H1 (cell line): ENCODE results near the gene PDE4B. TPM values are rescaled to one million over a fixed set of nuclear protein-coding genes. Genes with fewer than 3 reads are reported as not detected.

Experiments
- CTCF ChIA-PET: fragments of 300-600 bp; sonication (Branson Sonifier 250); formaldehyde crosslinking; loops from one replicate; lab custom pipeline; 2021; ENCODE audit not compliant: partially characterized antibody; lab: Charles Lee
- POLR2A ChIA-PET: fragments of 300-600 bp; sonication (Branson Sonifier 250); formaldehyde crosslinking; loops from one replicate; lab custom pipeline; 2021; ENCODE audit warnings: inconsistent platforms; ENCODE audit not compliant: partially characterized antibody; lab: Charles Lee
- DNase-seq, 2 experiments: peaks; one replicate each; pipeline versions ENCODE4 v3.0.0 to v3.0.0-alpha.2; 2010 to 2022; ENCODE audit warnings: low spot score in 2 of 2, low read depth in 1 of 2, mixed read lengths in 1 of 2
- FAIRE-seq: peaks from 2 replicates; lab custom pipeline; 2011; peaks lifted over from hg19 to GRCh38; lab: Jason Lieb, UNC
- H2AFZ ChIP-seq: 2 replicates; pipeline ENCODE4 v1.8.1; 2012; ENCODE audit warnings: low read length, inconsistent platforms
- H2AK5ac ChIP-seq: 2 replicates; pipeline ENCODE4 v1.6.1; 2013; ENCODE audit warnings: low read depth, low read length
- H2BK120ac ChIP-seq: replicated peaks from 2 replicates; pipeline ENCODE3; 2013; ENCODE audit warnings: low read depth, low read length, inconsistent platforms
- H2BK12ac ChIP-seq: 2 replicates; pipeline ENCODE4 v1.6.1; 2013; ENCODE audit warnings: low read depth, low read length
- H2BK15ac ChIP-seq: 2 replicates; pipeline ENCODE4 v1.6.1; 2013; ENCODE audit warnings: low read length
- H2BK20ac ChIP-seq: 2 replicates; pipeline ENCODE4 v1.6.1; 2013; ENCODE audit warnings: low read length
- H2BK5ac ChIP-seq: 2 replicates; pipeline ENCODE4 v1.6.1; 2013; ENCODE audit warnings: low read depth, low read length
- H3K14ac ChIP-seq: 2 replicates; pipeline ENCODE4 v1.6.1; 2013; ENCODE audit warnings: inconsistent platforms; ENCODE audit not compliant: insufficient read length
- H3K18ac ChIP-seq: 2 replicates; pipeline ENCODE4 v1.6.1; 2013; ENCODE audit warnings: low read length; ENCODE audit errors: extremely low read depth
- H3K23ac ChIP-seq: 2 replicates; pipeline ENCODE4 v1.6.1; 2013; ENCODE audit warnings: inconsistent platforms; ENCODE audit not compliant: insufficient read length
- H3K23me2 ChIP-seq: 2 replicates; pipeline ENCODE4 v1.6.1; 2013; ENCODE audit warnings: low read depth, low read length
- H3K27ac ChIP-seq: 2 replicates; pipeline ENCODE4 v1.6.1; 2011; ENCODE audit warnings: low read depth, low read length, inconsistent platforms
- H3K27me3 ChIP-seq, 4 experiments: replicated peaks in 1 of 4; 1 replicate in 1 of 4; 2 replicates in 3 of 4; pipeline versions ENCODE4 v1.6.1 to v1.8.1; 2011 to 2013; ENCODE audit warnings: low read length in 3 of 4, mild to moderate bottlenecking in 3 of 4, inconsistent platforms in 2 of 4, mixed read lengths in 2 of 4, moderate library complexity in 1 of 4; ENCODE audit not compliant: control insufficient read depth in 3 of 4, insufficient read depth in 3 of 4; ENCODE audit errors: extremely low read depth in 1 of 4
- H3K36me3 ChIP-seq, 4 experiments: 2 replicates each; pipeline versions ENCODE4 v1.6.1 to v1.8.1; 2011 to 2013; ENCODE audit warnings: mild to moderate bottlenecking in 4 of 4, low read length in 3 of 4, moderate library complexity in 2 of 4, control low read depth in 1 of 4, inconsistent platforms in 1 of 4; ENCODE audit not compliant: insufficient read depth in 4 of 4, control insufficient read depth in 2 of 4
- H3K4ac ChIP-seq: replicated peaks from 2 replicates; pipeline ENCODE3; 2013; ENCODE audit warnings: low read length, low read depth, mixed read lengths, inconsistent platforms; ENCODE audit not compliant: insufficient read length
- H3K4me1 ChIP-seq, 4 experiments: replicated peaks in 1 of 4; 1 replicate in 1 of 4; 2 replicates in 3 of 4; pipeline versions ENCODE4 v1.6.1 to v1.8.1; 2011 to 2013; ENCODE audit warnings: low read length in 3 of 4, inconsistent platforms in 2 of 4, mixed read lengths in 1 of 4; ENCODE audit not compliant: insufficient read depth in 4 of 4, control insufficient read depth in 3 of 4
- H3K4me2 ChIP-seq, 2 experiments: 2 replicates each; pipeline versions ENCODE4 v1.6.1 to v1.8.1; 2011 to 2013; ENCODE audit warnings: low read depth in 2 of 2, low read length in 2 of 2, control low read depth in 1 of 2, inconsistent platforms in 1 of 2, mild to moderate bottlenecking in 1 of 2; ENCODE audit not compliant: insufficient read depth in 1 of 2
- H3K4me3 ChIP-seq, 4 experiments: fragments of 200-600, 300-600 bp in 1 of 4; sonication (generic), shearing (Covaris generic), sonication (Bioruptor Twin) in 1 of 4; 2 replicates each; pipeline versions ENCODE4 v1.5.1 to v1.8.1; 2011 to 2016; ENCODE audit warnings: low read length in 4 of 4, low read depth in 3 of 4, control low read depth in 2 of 4, inconsistent platforms in 2 of 4, mild to moderate bottlenecking in 2 of 4, mixed read lengths in 1 of 4, moderate library complexity in 1 of 4; ENCODE audit not compliant: insufficient read depth in 2 of 4; ENCODE audit errors: extremely low read depth in 1 of 4
- H3K56ac ChIP-seq: replicated peaks from 2 replicates; pipeline ENCODE3; 2013; ENCODE audit warnings: low read depth, mild to moderate bottlenecking, mixed read lengths, low read length, inconsistent platforms; ENCODE audit not compliant: insufficient read length
- H3K79me1 ChIP-seq: 2 replicates; pipeline ENCODE4 v1.6.1; 2013; ENCODE audit warnings: low read depth, low read length, control low read depth
- H3K79me2 ChIP-seq, 2 experiments: 2 replicates each; pipeline versions ENCODE4 v1.6.1 to v1.8.1; 2012 to 2013; ENCODE audit warnings: low read length in 2 of 2, mild to moderate bottlenecking in 2 of 2, inconsistent platforms in 1 of 2; ENCODE audit not compliant: insufficient read depth in 2 of 2, control insufficient read depth in 1 of 2
- H3K9ac ChIP-seq, 4 experiments: replicated peaks in 1 of 4; 1 replicate in 1 of 4; 2 replicates in 3 of 4; pipeline versions ENCODE4 v1.6.1 to v1.8.1; 2011 to 2013; ENCODE audit warnings: low read depth in 3 of 4, low read length in 3 of 4, control low read depth in 2 of 4, mild to moderate bottlenecking in 2 of 4, moderate library complexity in 2 of 4, inconsistent platforms in 1 of 4; ENCODE audit errors: extremely low read depth in 1 of 4
- H3K9me3 ChIP-seq, 2 experiments: 2 replicates each; pipeline versions ENCODE4 v1.6.1 to v1.8.1; 2012 to 2013; ENCODE audit warnings: mild to moderate bottlenecking in 2 of 2, moderate library complexity in 2 of 2, control low read depth in 1 of 2, inconsistent platforms in 1 of 2, low read depth in 1 of 2, low read length in 1 of 2, mixed read lengths in 1 of 2; ENCODE audit not compliant: insufficient read depth in 2 of 2
- H4K20me1 ChIP-seq, 2 experiments: replicated peaks in 1 of 2; 2 replicates each; pipeline versions ENCODE3 to v1.8.1; 2011 to 2013; ENCODE audit warnings: inconsistent platforms in 2 of 2, low read length in 2 of 2, mild to moderate bottlenecking in 1 of 2; ENCODE audit not compliant: insufficient read depth in 2 of 2, control insufficient read depth in 1 of 2
- H4K5ac ChIP-seq: 2 replicates; pipeline ENCODE4 v1.6.1; 2013; ENCODE audit warnings: low read length, low read depth, mixed read lengths, inconsistent platforms; ENCODE audit not compliant: insufficient read length
- H4K8ac ChIP-seq: 2 replicates; pipeline ENCODE4 v1.8.0; 2013; ENCODE audit warnings: mild to moderate bottlenecking, moderate library complexity, low read length, inconsistent platforms; ENCODE audit not compliant: insufficient read depth; ENCODE audit errors: extremely low read depth
- H4K91ac ChIP-seq: replicated peaks from 2 replicates; pipeline ENCODE3; 2013; ENCODE audit warnings: low read length, mixed read lengths, inconsistent platforms; ENCODE audit not compliant: insufficient read length
- GTF2F1 ChIP-seq: IDR thresholded peaks from 2 replicates; pipeline ENCODE4 v1.6.1; 2012; ENCODE audit warnings: low read depth, low read length, improper control_type of control experiment, borderline replicate concordance
- MAFK ChIP-seq: IDR thresholded peaks from 2 replicates; pipeline ENCODE4 v1.6.1; 2012; ENCODE audit warnings: low read depth, mild to moderate bottlenecking, improper control_type of control experiment, low read length
- WGBS, 2 experiments: shearing (Covaris generic) in 1 of 2; methylation state at CpG; one replicate each; pipeline versions ENCODE4 v1.1.6 to v1.1.7; 2013 to 2015; ENCODE audit warnings: low lambda C conversion rate in 2 of 2, mixed read lengths in 2 of 2, inconsistent platforms in 1 of 2, low coverage in 1 of 2, missing lambda C conversion rate in 1 of 2; ENCODE audit not compliant: insufficient replicate concordance in 2 of 2, insufficient coverage in 1 of 2, insufficient read length in 1 of 2; ENCODE audit errors: extremely low coverage in 1 of 2, missing lambda C conversion rate in 1 of 2; 5-methylcytosine and 5-hydroxymethylcytosine counted together
- polyA plus RNA-seq, 7 experiments: library from polyadenylated mRNA; depleted of rRNA in 3 of 7; stranded (reverse) in 5 of 7; unstranded in 2 of 7; fragments of >200 nt in 5 of 7; fragments of 200-250 nt in 2 of 7; gene quantifications; 1 replicate in 5 of 7; 2 replicates in 1 of 7; 4 replicates in 1 of 7; pipeline versions ENCODE4 v1.2.1 to v1.2.3, GENCODE V29; 2011 to 2013; ENCODE audit warnings: missing spikeins in 2 of 7, mixed read lengths in 2 of 7
- total RNA-seq: library from RNA; stranded (reverse); fragmentation: NEBNext Ultra II Directional; extraction: Animal tissue kit (Norgen Biotek cat#: 25700); gene quantifications from 2 replicates; pipeline ENCODE4 v1.2.1, GENCODE V29; 2021

Gene PDE4B
- total and polyA plus RNA-seq, 2 of the 8 experiments (the other 6 are each of a cell fraction or from before 2014, with no cell fraction given): 5.0 to 15.1 TPM

GRCh38 chr1:66395202-66396061 lies 602.7 kb downstream of the PDE4B start:
- Histone ChIP-seq H3K14ac (no peak overlapping the region), H3K4ac (no peak overlapping the region), H2BK120ac (no peak overlapping the region), H3K23ac (no peak overlapping the region), H4K5ac (no peak overlapping the region), H4K20me1 (no peaks in the 10 kb centered on the region), H3K79me2 (no peaks in the 10 kb centered on the region), H2AFZ (no peak overlapping the region), H3K4me3 (no peak overlapping the region), H3K18ac (no peak overlapping the region), H3K79me1 (no peaks in the 10 kb centered on the region), H3K4me1 (no peaks in the 10 kb centered on the region), H3K56ac (no peak overlapping the region), H3K27me3 (peaks cover 0 to 2% (median 0%) of the 10 kb centered on the region in 4 experiments; a peak in 2 of 7 replicates), H2AK5ac (no peak overlapping the region), H4K91ac (no peak overlapping the region), H3K27ac (no peak overlapping the region), H2BK15ac (no peak overlapping the region), H3K36me3 (no peaks in the 10 kb centered on the region), H3K9me3 (no peaks in the 10 kb centered on the region), H4K8ac (no peak overlapping the region), H3K9ac (no peak overlapping the region), H2BK12ac (no peak overlapping the region), H3K23me2 (no peaks in the 10 kb centered on the region), H2BK20ac (no peak overlapping the region), H2BK5ac (no peak overlapping the region; the same call in 1 of the 2 replicates), H3K4me2 (no peak overlapping the region)
- POLR2A ChIA-PET: no interaction called here
- DNase-seq (no peak), FAIRE-seq (no peak)
- CTCF ChIA-PET: interaction anchor here (0.6 to 1.1 kb wide), 6 partner anchors 8 to 435 kb away, joined by 3 to 6 read pairs (median 3); no protein-coding TSS in a partner anchor
- 86% methylated on average over 9 of the region's 9 CpGs; no CpG with 5 or more reads in 1 of the 2 experiments for WGBS, 2 experiments
- no peak for TF ChIP-seq GTF2F1
- TF ChIP-seq MAFK: no peak
